Right atrium auricular region (tissue), 2 donors: ENCODE data around the gene CCL25. TPM values are rescaled to one million over a fixed set of nuclear protein-coding genes. Genes with fewer than 3 reads are reported as not detected.
"Not testable (repeated sequence)": the region's sequence is repeated elsewhere in the genome, so short reads cannot be mapped to it uniquely, and the experiment has no call there.

ENCODE experiments used
- DNase-seq: peaks from one replicate; pipeline ENCODE4 v3.0.0-alpha.2; 2019; ENCODE audit warnings: low spot score
- H3K27ac ChIP-seq, 2 donors: fragments of 200-600 bp; sonication (generic); 1 replicate in 1 of 2; 2 replicates in 1 of 2; pipeline ENCODE4 v1.5.1; 2016 to 2019
- H3K27me3 ChIP-seq, 2 donors: fragments of 200-600 bp; sonication (generic); one replicate each; pipeline versions ENCODE4 v1.5.1 to v1.6.0; 2017 to 2019
- H3K36me3 ChIP-seq: fragments of 200-600 bp; sonication (generic); one replicate; pipeline ENCODE4 v1.5.1; 2016
- H3K4me1 ChIP-seq, 2 donors: fragments of 200-600 bp; sonication (generic); one replicate each; pipeline versions ENCODE4 v1.5.1 to v1.6.0; 2017 to 2019
- H3K4me3 ChIP-seq, 2 donors: fragments of 200-600 bp; sonication (generic); 1 replicate in 1 of 2; 2 replicates in 1 of 2; pipeline ENCODE4 v1.5.1; 2017 to 2019; ENCODE audit warnings: mild to moderate bottlenecking in 1 of 2, moderate library complexity in 1 of 2
- H3K9me3 ChIP-seq, 2 donors: fragments of 200-600 bp; sonication (generic); one replicate each; pipeline ENCODE4 v1.5.1; 2019
- total RNA-seq, 2 donors: library from RNA; depleted of rRNA; stranded (reverse); fragments of >200 nt; gene quantifications; one replicate each; pipeline ENCODE4 v1.1.0, GENCODE V29; 2016
- TF ChIP-seq, protein P1 (sequence below), 2 donors: fragments of 200-600 bp; sonication (generic); IDR thresholded peaks; one replicate each; pipeline ENCODE4 v1.5.1; 2019; ENCODE audit warnings: antibody characterized with exemption in 2 of 2

Gene CCL25
- total RNA-seq, 2 donors from 2014 or later: not detected

GRCh38 chr19:8020681-8021080 is 31.9 kb upstream of the CCL25 start:
- H3K4me1 ChIP-seq: no peaks in the 10 kb centered on the region
- DNase-seq: no peak
- no peaks in the 10 kb centered on the region for H3K27me3 ChIP-seq
- no peaks in the 10 kb centered on the region for H3K36me3 ChIP-seq
- TF ChIP-seq, protein P1, sequence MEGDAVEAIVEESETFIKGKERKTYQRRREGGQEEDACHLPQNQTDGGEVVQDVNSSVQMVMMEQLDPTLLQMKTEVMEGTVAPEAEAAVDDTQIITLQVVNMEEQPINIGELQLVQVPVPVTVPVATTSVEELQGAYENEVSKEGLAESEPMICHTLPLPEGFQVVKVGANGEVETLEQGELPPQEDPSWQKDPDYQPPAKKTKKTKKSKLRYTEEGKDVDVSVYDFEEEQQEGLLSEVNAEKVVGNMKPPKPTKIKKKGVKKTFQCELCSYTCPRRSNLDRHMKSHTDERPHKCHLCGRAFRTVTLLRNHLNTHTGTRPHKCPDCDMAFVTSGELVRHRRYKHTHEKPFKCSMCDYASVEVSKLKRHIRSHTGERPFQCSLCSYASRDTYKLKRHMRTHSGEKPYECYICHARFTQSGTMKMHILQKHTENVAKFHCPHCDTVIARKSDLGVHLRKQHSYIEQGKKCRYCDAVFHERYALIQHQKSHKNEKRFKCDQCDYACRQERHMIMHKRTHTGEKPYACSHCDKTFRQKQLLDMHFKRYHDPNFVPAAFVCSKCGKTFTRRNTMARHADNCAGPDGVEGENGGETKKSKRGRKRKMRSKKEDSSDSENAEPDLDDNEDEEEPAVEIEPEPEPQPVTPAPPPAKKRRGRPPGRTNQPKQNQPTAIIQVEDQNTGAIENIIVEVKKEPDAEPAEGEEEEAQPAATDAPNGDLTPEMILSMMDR (IDR thresholded peaks at IDR 0.05): no peak
- H3K4me3 ChIP-seq: no peak overlapping the region
- no peaks in the 10 kb centered on the region for H3K9me3 ChIP-seq
- H3K27ac ChIP-seq: no peak overlapping the region

GRCh38 chr19:8021374-8021773 is 31.2 kb upstream of the CCL25 start:
- Histone ChIP-seq H3K4me3 (no peak overlapping the region), H3K36me3 (no peaks in the 10 kb centered on the region), H3K9me3 (no peaks in the 10 kb centered on the region), H3K27ac (no peak overlapping the region), H3K4me1 (no peaks in the 10 kb centered on the region), H3K27me3 (no peaks in the 10 kb centered on the region)
- TF ChIP-seq, protein P1 (IDR thresholded peaks at IDR 0.05): no peak
- no peak for DNase-seq

GRCh38 chr19:8022275-8022674 is 30.3 kb upstream of the CCL25 start:
- no peak for DNase-seq
- no peaks in the 10 kb centered on the region for H3K4me1 ChIP-seq
- no peak overlapping the region for H3K4me3 ChIP-seq
- H3K27me3 ChIP-seq: no peaks in the 10 kb centered on the region
- no peaks in the 10 kb centered on the region for H3K36me3 ChIP-seq
- no peaks in the 10 kb centered on the region for H3K9me3 ChIP-seq
- no peak overlapping the region for H3K27ac ChIP-seq
- TF ChIP-seq, protein P1 (IDR thresholded peaks at IDR 0.05): no peak

- Histone ChIP-seq H3K4me3 (no peak overlapping the region), H3K4me1 (no peaks in the 10 kb centered on the region), H3K27ac (no peak overlapping the region), H3K36me3 (no peaks in the 10 kb centered on the region), H3K9me3 (no peaks in the 10 kb centered on the region), H3K27me3 (no peaks in the 10 kb centered on the region)
- TF ChIP-seq, protein P1 (IDR thresholded peaks at IDR 0.05): no peak
- no peak for DNase-seq
These were observed 29.2 kb upstream of the CCL25 start for GRCh38 chr19:8023371-8023770.

- not testable (repeated sequence) for H3K9me3 ChIP-seq, DNase-seq, H3K27me3 ChIP-seq, H3K27ac ChIP-seq, H3K4me3 ChIP-seq, H3K36me3 ChIP-seq, H3K4me1 ChIP-seq
These were observed 28.3 kb upstream of the CCL25 start for GRCh38 chr19:8024256-8024655.

DNA sequence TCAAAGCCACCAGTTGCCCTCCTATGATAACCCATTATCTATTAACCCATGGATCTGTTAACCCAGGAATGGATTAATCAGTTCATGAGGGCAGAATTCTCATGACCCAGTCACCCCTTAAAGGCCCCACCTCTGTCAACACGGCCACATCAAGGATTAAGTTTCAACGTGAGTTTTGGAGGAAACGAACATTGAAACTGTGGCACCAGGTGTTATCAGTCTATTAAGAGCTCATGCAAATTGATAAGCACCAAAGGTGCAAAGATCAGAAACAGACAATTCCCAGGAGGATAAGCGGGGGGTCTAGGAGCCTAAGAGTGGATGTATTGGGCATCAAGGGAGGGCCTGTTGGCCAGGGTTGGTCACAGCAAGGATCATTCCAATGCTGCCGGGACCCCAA is 27.2 kb upstream of the CCL25 start:
- Histone ChIP-seq H3K4me1 (no peaks in the 10 kb centered on the region), H3K9me3 (no peaks in the 10 kb centered on the region), H3K27ac (no peak overlapping the region), H3K27me3 (no peaks in the 10 kb centered on the region), H3K4me3 (no peak overlapping the region), H3K36me3 (no peaks in the 10 kb centered on the region)
- TF ChIP-seq, protein P1 (IDR thresholded peaks at IDR 0.05): no peak
- DNase-seq: no peak
